Fibroblast of mammary gland (primary cell): ENCODE data around the gene DSEL.

Experiments used
- DNase-seq: peaks from one replicate; pipeline ENCODE4 v3.0.0-alpha.2; 2010; ENCODE audit warnings: low read depth
- H3K4me3 ChIP-seq: 2 replicates; pipeline ENCODE4 v1.5.1; 2011; ENCODE audit warnings: low read depth, mild to moderate bottlenecking, low read length, moderate library complexity; ENCODE audit not compliant: control insufficient read depth
- TF ChIP-seq, protein P1 (sequence below): conservative IDR thresholded peaks from 2 replicates; pipeline ENCODE4 v1.5.1; 2011; ENCODE audit warnings: low read depth, low read length, inconsistent platforms; ENCODE audit not compliant: control insufficient read depth, insufficient read depth

The DSEL gene

DNA sequence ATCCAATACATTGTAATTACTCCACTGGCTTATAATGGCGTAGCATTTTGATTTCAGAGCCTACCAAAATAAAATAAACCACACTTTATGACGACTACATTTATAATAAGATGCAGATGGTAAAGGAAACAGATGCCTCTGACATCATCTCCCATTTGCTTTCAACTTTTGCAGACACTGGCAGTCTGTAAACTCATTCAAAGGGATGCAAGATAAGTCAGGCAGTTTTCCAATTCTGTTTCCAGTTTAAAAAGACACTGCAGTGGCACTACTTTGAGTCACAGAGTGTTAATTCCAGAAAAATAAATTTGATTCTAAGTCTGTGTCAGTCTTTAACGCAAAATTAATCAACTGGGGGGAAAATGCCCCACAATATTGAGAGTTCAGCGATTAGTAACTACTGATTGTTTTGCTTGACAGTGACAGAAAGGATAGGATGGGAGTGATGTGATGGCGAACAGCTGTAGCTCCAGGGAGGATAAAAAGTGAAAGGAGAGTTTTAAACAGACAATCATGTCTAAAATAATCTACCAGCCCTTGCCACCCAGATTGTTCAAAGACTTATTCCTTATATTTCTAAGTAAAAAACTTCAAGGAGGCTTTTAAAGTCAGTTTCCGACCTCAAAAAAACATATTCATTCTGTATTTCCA, 6.7 kb downstream of the DSEL start:
- TF ChIP-seq, protein P1, sequence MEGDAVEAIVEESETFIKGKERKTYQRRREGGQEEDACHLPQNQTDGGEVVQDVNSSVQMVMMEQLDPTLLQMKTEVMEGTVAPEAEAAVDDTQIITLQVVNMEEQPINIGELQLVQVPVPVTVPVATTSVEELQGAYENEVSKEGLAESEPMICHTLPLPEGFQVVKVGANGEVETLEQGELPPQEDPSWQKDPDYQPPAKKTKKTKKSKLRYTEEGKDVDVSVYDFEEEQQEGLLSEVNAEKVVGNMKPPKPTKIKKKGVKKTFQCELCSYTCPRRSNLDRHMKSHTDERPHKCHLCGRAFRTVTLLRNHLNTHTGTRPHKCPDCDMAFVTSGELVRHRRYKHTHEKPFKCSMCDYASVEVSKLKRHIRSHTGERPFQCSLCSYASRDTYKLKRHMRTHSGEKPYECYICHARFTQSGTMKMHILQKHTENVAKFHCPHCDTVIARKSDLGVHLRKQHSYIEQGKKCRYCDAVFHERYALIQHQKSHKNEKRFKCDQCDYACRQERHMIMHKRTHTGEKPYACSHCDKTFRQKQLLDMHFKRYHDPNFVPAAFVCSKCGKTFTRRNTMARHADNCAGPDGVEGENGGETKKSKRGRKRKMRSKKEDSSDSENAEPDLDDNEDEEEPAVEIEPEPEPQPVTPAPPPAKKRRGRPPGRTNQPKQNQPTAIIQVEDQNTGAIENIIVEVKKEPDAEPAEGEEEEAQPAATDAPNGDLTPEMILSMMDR, result no peak
- no peak overlapping the region for H3K4me3 ChIP-seq

DNA sequence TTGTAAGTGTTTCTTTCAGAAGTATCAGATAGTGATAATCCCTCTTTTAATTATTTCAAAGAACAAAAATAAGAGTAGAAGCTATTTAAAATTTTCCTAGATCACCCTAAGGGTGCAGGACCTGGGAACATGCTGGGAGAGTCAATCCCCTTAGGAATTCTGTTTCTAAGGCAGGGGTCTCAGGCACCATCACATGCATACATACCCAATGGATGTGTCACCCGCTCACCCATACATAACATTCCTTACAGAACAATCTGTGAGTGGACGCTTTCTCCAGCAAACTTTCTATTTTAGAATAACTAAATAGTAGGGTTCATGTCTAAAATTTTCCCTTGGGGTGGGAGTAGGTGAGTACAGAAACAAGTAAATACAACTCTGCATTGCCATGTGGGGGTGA, 8.4 kb downstream of the DSEL start:
- TF ChIP-seq, protein P1, result no peak
- no peak overlapping the region for H3K4me3 ChIP-seq
- DNase-seq, result no peak

More for the DNA sequence above, 6.7 kb downstream of the DSEL start:
- DNase-seq, result peak; percentile 92

DNA sequence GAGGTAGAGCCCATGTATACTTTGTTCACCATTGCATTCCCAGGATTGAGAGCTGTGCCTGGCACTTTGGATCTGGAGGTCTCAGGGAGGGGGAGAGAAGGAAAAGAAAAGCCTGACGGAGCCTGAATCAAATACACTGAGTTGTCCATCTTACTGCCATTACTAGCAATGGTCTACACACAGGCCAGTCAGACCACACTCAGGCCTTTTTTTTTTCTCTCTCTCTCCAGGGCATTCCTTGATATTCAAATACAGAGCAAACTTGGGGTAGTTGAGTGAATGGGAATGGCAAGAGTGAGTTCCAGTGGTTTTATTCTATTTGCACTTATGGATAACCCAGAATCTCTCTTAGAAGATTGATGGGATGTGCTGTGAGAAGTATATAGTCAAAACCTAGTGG, 11.8 kb downstream of the DSEL start:
- H3K4me3 ChIP-seq, result no peak overlapping the region
- DNase-seq, result no peak
- TF ChIP-seq, protein P1, result no peak

DNA sequence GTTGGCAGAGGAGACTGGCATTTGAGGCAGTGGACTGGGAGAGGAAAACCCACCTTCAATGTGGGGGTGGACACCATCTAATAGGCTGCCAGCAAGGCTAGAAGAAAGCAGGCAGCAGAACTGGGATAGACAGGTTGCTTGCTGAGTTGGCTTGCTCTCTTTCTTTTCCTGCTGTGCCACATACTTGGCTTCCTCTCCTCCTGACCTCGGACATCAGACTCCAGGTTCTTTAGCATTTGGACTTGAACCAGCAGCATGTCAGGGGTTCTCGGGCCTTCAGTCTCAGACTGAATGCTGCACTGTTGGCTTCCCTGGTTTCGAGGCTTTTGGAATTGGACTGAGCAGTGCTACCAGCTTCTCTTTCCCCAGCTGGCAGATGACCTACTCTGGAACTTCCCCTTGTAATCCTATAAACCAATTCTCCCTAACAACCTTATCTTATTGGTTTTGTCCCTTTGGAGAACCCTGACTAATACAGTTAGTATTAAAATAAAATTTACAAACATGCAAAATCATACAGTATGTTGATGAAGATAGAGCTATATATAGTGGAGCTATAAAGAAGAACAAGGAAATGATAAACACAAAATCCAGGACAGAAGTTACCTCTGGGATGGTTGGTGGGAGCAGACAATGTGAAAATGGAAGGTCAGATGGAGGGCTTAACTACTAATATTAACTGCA, 15.9 kb downstream of the DSEL start:
- TF ChIP-seq, protein P1, result no peak
- H3K4me3 ChIP-seq, result no peak overlapping the region
- no peak for DNase-seq

DNA sequence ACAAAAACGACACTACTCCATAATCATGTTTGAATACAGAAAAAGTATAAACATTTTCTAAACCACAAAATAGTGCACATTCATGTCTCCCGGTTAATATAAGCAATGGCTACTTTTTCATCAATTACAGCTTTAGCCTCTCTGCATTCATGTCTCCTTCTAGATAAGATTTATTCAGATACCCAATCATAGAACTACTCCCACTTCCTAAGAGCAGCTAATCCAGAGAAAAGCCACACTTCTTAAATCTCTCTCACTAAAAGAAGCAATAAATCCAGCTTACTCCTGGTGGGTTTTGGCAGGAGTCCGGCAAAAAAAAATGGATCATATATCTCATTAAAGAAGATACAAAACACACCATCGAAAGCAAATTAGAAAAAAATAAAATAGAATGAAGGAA, 20.1 kb downstream of the DSEL start:
- TF ChIP-seq, protein P1, result no peak
- no peak for DNase-seq
- no peak overlapping the region for H3K4me3 ChIP-seq

DNA sequence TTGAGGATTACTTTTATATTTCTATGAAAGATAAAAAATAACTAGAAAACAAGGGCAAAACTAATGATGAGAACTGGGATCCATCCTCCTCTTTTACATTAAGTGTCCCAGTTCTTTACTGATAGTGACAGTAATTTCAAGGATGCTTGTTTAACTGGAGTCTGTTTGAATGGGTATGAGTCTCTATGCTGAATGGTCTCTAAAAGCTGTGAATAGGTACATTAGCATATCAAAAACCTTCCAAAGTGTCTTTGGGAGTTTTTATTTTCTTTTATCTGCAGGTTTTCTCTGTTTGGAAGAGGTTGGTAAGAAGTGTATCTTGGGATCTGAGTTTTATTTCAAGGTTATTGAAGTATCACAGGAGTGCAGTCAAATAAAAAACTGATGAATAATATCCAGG, 30.0 kb downstream of the DSEL start:
- DNase-seq, result no peak
- TF ChIP-seq, protein P1, result no peak
- no peak overlapping the region for H3K4me3 ChIP-seq

DNA sequence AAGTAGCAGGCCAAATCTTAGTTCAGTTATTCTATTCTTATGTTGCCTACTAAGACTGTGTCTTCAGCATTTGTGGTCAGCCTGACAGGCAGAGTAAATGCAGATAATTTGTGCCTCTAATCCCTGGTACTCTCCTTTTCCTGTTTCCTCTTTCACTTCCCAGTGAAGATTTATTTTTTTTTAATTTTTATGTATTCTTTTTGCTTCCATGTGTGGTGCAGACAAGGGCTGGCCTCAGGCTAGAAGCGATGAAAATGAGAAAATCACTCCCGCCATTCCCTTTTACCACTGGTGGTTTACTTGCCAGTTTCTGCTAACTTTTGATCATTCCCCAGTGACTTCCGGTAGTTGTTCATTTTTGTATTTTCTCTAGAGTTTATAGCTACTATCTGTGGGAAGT, 30.9 kb downstream of the DSEL start:
- no peak overlapping the region for H3K4me3 ChIP-seq
- no peak for DNase-seq
- TF ChIP-seq, protein P1, result no peak
